Globus pallidus (tissue), 1 donor: Measurements from ENCODE around the gene FNDC3B.

ENCODE experiments used
- DNase-seq: peaks from one replicate; pipeline ENCODE4 v3.0.0-alpha.2; 2015; ENCODE audit warnings: low spot score

Gene FNDC3B

DNA sequence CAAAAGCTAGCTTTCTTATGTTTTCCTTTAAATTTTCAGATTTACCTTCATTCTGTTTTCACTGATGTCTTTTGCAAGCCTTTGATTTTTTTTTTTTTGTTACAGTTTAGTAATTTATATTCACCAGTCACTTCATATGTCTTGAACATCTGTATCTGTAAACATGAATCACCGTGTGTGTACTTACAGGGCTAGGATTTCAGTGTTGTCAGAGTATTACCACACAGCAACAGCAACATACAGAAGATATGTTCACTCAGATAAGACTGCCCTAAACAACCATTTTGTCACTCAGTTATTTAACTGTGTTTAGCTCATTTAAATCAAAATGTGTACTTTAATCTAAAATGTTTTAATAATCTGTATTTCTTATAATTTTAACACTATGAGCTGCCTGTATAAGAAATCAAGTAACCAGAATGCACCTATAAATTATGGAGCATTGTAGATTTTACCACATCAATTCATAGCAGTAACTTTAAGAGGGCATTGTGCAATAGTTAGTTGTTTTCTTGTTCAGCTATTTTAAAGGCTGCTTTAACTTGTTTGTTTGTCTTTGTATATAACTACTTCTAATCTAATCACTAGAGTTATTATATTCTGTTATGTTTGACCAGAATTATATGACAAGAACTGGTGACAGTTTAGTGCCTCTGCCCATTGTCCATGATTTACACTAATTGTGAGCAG, 358.5 kb downstream of the FNDC3B start:
- no peak for DNase-seq

DNA sequence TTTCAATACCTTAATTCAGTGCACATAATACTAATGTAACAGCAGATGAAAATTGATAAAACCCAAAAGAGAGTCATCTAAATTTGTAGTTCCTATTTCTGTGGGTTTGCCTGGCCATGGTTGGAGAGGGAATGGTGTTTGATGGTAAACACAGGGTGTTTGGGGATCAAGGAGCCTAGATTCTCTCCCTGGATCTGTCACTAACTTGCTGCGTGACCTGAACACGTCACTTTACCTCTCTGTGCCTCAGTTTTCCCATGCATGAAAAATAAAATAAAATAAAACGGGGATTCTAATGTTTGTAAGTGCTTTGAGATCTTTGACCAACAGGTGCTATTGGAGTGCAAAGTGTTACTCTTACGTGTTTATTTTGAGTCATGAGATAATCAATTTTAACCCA, 359.1 kb downstream of the FNDC3B start:
- DNase-seq, result no peak

DNA sequence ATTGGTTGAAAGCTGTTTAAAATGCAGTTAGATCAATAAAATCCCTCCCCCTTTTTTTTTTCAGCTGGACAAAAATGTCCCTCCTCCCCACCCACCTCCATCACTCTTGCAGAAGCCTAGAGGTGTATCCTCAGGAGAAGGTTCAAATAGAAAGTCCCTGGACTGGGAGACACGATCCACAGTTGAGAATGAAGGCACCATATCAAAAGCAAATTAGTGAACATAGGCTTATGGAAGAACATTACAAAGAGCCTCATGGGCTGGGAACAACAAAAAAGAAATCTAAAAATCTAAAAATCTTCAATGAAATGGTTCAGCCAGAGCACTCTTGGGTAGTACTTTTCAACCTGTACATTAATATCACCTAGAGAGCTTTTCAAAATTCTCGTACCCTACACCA, 362.7 kb downstream of the FNDC3B start:
- no peak for DNase-seq

DNA sequence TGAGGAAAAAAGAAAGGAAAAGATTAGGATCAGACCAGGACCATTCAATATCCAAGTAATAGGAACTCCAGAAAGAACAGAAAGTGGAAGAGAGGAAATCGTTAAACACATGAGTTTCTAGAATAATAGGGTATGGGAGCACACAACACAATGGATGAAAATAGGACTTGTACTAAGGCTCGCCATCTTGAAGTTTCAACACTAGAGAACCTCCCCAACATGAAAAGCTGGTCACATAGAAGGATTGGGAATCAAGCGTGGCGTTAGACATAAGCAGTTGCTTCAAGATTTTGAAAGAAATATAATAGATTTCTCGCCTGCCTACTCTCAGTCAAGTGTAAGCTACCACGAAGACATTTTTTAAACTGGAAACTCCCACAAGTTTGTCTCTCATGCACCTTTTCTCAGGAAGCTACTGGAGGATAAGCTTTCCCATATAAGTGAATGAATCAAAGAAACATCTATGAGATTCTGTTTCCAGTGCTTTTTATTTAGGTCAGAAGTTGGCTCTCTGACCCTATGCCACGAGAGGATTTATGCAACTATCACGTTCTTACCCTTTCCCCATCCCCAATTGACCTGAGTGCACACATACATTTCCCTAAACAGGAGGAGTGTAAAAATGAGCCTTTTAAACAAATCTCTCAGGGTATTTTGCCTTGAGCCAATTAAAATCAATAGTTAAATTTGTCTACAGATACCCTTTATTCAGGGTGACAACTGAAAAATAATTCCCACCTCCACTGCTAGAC, 363.7 kb downstream of the FNDC3B start:
- DNase-seq, result no peak

DNA sequence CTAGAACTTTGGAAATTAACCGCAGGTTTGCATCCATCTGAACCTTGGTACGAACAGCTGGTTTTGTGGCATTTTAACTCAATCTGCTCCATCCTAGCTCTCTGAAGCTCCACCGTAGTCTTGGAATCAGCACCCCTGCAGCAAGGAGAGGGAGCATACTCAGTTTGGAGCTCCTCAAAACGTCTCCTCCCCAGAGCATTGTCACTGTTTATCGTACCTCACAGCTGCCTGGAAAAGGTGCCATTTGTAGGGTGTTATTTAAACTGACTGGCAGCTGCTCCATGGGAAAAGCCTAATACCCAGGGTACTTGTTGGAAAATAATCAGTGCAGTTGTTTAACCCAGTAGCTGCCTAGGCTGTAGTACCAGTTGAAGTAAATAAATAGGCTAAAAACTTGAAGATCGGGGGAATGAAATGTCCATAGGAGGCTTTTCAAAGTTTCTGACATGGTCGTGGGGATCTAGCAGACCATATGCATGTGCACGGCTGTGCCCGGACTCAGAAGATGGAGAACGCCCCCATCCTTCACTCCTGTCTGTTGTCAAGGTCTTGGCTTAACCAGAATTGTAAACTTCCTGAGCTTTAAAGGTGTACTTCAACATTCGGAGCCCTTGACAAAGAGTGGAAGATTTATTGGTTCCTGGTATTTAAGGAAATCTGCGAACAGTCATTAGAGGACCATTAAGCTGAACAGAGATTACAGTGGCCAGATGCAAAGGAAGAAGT, 365.0 kb downstream of the FNDC3B start:
- no peak for DNase-seq

DNA sequence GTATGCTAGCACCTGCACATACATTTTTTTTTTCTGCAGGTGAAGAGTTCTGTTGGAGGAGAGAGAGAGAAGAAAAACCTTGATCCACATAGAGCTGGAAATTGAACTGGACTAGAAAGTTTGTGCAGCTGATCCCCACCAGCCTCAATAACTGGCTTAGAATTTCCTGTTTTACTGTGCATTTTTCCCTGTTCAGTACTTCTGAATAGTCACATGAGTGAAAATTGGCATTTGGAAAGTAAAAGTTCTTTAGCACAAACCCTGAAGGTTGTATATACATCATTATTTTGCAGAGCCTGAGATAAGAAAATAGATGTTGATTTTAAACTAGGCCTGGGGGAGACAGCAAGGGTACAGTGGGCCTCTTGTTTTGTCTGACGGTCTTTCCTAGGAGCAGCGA, 366.5 kb downstream of the FNDC3B start:
- DNase-seq, result no peak

DNA sequence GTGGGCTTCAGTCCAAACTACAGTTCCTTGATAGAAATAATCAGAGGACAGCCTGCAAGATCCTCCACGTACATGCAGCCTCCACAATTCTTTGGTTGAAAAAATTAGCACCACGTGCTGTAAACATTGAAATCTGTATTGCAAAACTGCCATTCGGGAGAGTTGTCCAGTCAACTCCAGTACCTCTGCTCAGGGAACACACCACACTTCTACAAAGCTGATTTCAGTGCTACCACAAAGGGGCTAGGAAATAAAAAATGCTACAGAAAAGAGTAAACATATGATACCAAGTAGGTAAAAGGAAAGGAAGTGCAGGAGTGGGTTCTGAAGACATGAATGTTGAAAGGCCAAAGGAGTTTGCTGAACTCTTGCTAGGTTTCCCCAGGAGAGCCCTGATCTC, 368.5 kb downstream of the FNDC3B start:
- no peak for DNase-seq

DNA sequence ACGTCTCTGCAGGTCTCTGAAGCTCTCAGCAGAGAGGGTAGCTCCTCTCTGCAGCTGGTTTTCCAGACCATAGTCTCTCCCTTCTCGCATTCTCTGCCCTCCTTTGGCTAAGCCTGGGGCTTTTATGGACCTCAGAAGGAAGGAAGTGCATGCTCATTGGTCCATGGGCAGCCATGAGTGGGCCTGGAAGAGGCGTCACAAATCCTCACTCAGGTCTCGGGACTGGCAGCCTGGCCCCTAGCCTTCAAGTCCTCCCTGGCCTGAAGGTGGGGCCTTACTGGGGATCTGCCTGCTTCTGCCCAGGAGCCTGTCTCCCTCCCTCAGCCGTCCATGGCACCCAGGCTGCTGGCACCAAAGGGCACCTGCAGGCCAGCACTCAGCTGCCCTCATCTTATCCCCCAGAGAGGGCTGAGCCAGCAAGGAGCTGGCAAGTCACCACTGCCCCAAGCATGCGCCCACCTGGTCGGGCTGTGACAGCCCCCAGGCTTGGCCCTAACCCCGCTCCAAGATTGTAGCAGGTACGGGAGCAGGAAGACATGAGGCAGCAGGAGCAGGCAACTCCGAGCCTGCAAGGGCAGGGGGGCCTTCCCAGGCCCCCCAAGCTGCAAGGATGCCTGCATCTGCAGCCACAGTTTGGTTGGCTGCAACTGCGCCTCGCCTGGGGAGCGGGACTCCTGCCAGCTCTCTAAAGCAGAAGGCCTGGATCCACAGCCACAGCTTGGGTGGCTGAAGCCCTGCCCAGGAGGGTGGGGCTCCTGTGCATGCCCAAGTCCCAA, 371.5 kb downstream of the FNDC3B start:
- no peak for DNase-seq

DNA sequence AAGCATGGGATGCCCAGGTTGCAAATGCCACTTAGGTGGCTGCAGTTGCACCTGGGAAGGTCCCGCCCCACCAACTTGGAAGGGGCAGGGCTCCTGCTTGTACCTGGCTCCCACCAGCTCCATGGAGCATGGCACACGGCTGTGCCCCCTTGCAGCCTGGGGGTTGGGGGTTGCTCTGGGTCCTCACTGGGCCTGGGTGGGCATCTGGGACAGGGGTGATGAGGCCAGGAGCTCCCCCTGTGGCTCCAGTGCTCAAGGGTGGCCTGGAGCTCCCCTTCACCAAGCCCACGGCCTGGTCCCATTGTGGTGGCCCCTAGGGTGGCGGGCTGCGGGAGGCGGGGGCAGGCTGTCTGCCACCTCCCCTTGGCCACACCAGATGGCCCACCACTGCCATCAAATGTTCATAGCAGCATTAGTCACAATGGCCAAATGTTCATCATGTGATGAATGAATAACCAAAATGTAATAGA, 372.1 kb downstream of the FNDC3B start:
- no peak for DNase-seq

DNA sequence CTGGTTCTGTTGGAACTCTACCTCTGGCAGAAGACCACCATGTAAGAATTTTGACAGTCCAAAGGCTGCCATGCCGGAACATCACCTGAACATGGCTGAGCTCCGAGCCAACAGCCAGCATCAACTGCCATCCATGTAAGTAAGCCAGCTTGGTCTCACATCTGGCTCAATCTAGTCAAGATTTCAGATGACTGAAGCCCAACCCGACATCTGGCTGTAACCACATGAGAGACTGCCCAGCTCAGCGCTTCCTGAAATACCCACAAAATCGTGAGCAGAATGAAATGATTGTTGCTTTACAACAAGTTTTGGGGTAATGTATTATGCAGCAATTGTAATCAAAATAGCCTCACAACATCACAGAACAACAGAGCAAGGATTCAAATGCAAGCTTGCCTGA, 375.9 kb downstream of the FNDC3B start:
- DNase-seq, result no peak

DNA sequence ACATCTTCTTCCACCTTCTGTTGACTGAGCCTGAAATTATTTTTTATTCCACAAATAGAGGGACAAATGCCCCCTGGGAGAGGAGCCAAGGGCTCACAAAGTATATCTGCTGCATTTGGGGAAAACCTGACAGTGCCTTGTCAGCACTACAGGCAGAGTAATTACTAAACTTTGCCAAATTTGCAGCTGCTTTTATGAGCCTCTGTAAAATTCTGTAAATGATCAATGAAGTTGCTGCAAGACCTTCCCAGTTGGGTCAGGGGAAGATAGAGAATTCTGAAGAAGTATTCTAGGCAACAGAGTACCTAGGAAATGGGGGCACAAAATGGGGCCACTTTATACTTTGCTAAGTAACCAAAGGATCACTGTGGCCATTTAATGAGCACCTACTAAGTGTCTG, 398.3 kb downstream of the FNDC3B start:
- DNase-seq, result no peak

DNA sequence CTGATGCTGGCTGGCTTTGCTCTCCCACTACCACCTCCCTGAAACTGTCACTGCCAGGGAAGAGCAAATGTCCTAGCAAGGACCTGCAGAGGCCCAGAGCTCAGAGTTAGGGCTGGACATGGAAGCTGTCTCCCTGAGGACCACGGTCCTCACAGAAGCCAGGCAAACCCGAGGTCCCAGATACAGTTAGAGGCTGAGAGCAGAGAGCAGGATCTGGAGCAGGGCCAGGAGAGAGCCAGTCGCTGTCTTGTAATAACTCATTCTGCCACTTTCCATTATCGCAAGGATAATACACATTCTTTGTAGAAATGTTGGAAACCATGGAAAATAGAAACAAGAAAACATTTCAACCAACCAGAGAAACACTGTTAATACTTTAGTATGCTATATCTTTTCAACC, 398.8 kb downstream of the FNDC3B start:
- DNase-seq, result no peak

DNA sequence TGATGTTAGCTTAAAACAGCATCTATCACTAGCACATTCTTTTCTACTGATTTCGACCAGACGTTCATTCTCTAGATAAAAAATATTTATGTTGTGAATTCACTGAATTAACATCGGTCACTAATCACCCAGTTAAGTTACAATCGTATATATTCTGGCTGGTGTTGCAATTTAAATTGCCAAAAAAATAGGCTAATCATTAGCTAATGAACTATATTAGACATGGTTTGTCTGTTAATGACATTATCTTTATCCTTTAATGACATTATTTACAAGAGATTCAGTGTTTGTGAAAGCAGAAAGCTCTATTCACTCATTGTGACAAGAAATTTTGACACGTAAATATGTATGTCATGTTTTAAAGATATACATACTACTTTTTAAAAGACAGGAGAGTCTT, 402.2 kb downstream of the FNDC3B start:
- no peak for DNase-seq

DNA sequence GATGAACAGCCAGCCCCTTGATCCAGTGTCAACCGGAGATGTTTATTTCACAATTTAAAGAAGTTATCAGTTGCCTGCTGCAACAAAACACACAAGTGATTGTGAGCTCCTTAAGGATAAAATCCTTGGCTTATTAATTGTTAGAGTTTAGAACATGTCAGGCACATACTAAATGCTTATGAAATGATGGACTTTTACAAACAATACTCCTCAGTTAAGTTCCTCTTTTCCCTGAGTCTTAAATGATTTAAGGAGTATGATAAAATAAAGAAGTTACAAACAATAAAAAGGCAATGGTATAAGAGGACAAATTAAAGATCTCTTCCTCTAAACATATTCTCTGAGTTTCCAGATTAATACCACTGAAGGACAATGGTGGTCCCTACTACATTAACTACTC, 403.2 kb downstream of the FNDC3B start:
- no peak for DNase-seq

DNA sequence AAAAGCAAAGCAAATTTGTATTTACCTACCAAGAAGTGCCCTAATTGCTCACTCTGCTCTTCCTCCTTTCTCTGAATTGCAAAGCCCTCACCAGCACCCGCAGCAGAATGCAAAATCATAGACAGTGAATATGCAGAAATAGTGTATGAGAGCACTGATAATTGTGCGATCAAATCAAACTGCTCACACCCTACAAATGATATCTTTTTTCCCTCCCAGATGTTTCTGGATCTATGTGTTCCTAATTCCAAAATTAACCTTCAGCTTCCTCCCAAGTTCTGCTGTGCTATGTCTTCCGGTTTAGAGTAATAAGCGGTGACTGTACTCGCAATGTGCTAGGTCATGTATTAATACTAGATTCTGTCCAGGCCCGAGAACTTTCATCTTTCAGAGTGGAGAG, 405.4 kb downstream of the FNDC3B start:
- no peak for DNase-seq

DNA sequence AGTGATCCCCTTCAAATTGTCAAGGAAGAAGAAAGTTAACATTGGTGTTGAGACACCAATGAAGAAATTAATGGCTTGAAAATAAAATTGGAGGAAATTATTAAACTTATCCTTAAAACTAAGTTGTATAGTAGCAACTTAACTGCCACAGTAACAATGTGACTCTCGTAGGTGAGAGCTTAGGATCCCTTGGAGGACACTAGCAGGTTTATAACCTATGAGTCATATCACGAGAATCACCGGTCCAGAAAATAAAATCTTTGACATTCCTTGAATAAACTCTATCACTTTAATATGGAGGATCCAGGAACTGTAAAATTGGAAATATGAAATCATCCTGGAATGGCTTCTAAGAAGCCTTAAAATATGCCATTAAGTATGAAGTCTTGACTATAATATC, 406.8 kb downstream of the FNDC3B start:
- no peak for DNase-seq

DNA sequence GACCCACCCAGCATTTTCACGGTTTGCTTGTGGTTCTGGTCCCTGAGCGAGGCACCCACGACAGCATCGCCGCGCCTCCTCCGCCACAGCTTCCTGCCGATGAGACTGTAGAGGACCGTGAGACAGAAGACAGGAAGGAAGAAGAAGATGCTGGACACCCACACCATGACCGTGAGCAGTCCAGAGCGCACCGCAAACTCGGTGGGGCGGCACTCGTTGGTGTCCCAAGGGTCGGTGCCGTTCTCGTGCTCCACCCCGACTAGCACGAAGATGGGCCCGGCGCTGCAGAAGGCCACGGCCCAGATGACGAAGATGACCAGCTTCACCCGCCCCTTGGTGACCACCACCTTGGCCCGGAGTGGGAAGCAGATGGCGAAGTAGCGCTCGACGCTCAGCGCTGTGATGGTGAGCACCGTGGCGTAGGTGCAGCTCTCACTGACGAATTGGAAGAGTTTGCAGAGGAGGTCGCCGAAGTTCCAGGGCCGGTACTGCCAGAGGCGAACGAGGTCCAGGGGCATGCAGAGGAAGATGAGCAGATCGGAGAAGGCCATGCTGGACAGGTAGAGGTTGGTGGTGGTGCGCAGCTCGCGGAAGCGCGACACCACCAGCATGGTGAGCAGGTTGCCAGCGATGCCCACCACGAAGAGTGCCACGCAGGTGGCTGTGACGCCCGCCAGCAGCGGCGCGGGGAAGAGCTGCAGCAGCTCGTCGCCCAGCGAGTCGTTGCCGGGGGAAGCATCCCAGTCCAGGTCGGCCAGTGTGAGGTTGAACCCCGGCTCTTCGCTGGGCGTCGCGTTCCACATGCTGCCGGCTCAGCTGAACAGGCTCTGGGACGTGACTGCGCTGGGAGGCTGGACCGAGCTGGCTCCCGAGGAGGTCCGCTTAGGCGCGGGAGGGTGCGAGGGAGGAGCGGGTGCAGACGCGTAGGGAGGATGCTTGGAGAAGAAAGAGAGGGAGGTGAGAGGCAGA, 408.5 kb downstream of the FNDC3B start, which contains the start of gene GHSR:
GHSR (minus strand) TSS at position 846 of the 969 bp plus-strand sequence; CDS start at position 803, 43 bp downstream.
- DNase-seq, result no peak

DNA sequence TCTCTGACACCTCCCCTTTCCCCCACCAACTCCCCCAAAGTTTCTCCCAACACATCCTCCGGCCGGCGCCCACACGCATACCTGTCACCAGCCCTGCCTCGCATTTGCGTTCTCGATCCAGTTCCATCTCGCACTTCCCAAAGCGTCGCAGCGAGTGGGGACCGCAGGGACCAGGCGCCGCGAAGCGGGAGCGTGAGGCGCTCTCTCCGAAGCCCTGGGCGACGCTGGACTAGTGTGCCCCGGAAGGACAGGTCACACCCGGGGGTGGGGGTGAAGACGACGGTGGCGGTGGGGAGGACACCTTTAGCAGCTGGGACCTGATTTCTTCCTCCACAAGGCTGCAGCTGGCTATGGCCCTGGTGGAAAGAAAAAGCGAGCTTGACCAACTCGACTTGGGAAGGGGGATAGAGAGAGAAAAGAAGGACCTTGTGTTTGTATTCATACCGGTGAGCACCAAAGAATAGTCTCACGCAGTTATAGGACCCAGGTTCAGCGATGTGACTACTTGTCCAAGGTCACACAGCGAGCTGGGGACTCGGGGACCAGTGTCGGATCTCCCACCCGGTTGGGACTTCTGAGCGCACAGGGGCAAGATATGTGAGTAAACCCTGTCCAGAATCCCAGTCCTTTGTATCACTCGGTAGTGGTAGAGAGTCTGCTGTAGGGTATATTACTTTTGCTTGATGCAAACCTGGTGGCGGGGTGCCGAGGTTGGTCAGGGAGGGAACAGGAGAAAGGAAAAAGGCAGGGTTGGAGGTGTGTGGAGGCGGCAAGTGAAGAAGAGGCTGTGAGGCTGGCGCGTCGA, 409.5 kb downstream of the FNDC3B start:
- DNase-seq, result no peak

DNA sequence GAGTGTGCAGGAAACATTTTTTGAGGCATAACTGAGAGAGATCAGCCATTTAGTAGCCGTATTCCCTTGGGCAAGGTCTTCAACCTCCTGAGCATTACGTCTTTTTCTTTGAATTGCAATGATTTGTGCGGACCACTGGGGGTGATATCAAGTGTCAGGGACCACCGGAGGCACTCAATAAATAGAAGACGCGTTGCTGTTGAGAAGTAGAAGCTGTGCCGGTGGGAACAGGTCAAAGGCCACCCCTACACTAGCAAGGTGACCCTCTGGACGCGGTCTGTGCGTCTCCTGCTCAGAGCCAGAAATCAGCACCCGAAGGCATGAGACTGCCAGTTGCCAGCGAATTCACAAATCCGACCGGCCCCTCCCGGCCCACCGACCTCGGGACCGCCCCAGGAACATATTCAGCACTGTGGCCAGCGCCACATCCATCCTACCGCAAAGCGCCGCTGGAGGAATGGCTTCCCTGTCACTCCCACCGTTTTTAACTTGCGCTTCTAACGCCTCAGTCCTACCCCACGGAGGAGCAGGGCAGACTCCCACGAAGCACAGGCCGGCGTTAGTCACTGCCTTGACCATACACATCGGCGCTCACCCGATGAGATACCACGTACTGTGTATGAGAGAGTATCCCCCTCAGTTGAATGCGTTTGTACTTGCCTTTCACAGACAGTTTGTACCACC, 410.2 kb downstream of the FNDC3B start:
- no peak for DNase-seq
